Stomach (tissue), 9 donors: ENCODE data around the gene SEMA3F. TPM values are rescaled to one million over a fixed set of nuclear protein-coding genes. Genes with fewer than 3 reads are reported as not detected.

Experiments
- DNase-seq, 2 donors: peaks; one replicate each; pipeline versions ENCODE4 v3.0.0 to v3.0.0-alpha.2; 2013 to 2019
- H3K27ac ChIP-seq, 5 donors: fragments of 200-600 bp in 4 of 5; sonication (generic) in 4 of 5; one replicate each; pipeline ENCODE4 v1.5.1; 2013 to 2019; ENCODE audit warnings: mild to moderate bottlenecking in 1 of 5, moderate library complexity in 1 of 5
- H3K27me3 ChIP-seq, 3 donors: fragments of 200-600 bp; sonication (generic); one replicate each; pipeline ENCODE4 v1.5.1; 2017 to 2019; ENCODE audit warnings: mixed run types in 1 of 3
- H3K36me3 ChIP-seq, 4 donors: fragments of 200-600 bp; sonication (generic); 1 replicate in 3 of 4; 2 replicates in 1 of 4; pipeline ENCODE4 v1.5.1; 2016 to 2019
- H3K4me1 ChIP-seq, 4 donors: fragments of 200-600 bp; sonication (generic); one replicate each; pipeline ENCODE4 v1.5.1; 2016 to 2019
- H3K4me3 ChIP-seq, 4 donors: fragments of 200-600 bp; sonication (generic) in 3 of 4; one replicate each; pipeline ENCODE4 v1.5.1; 2016 to 2019; ENCODE audit warnings: mild to moderate bottlenecking in 1 of 4
- H3K9me3 ChIP-seq, 4 donors: fragments of 200-600 bp; sonication (generic); one replicate each; pipeline ENCODE4 v1.5.1; 2016 to 2019
- EP300 ChIP-seq: sonication (generic); formaldehyde crosslinking; IDR thresholded peaks from one replicate; pipeline ENCODE4 v1.6.1; 2017; ENCODE audit warnings: antibody characterized with exemption
- POLR2A ChIP-seq, 4 donors: fragments of 450-650 bp; IDR thresholded peaks; one replicate each; pipeline ENCODE4 v1.6.1; 2016; ENCODE audit warnings: antibody characterized with exemption in 4 of 4, control low read depth in 2 of 4, mild to moderate bottlenecking in 1 of 4, moderate library complexity in 1 of 4
- POLR2AphosphoS5 ChIP-seq, 3 donors: sonication (generic); formaldehyde crosslinking; IDR thresholded peaks; one replicate each; pipeline ENCODE4 v1.6.1; 2016; ENCODE audit warnings: antibody characterized with exemption in 3 of 3
- WGBS, 5 donors: extraction: QIAGEN DNeasy Blood & Tissue Kit in 3 of 5; methylation state at CpG; one replicate each; pipeline versions ENCODE4 v1.1.5 to v1.1.7; 2013 to 2018; 5-methylcytosine and 5-hydroxymethylcytosine counted together
- intact Hi-C: fragments of 100-400 bp; cut with DNase I; formaldehyde crosslinking; loops from one replicate; pipeline ENCODE4 v1.15.1; 2023; ENCODE audit warnings: low total_unique reads
- polyA plus RNA-seq, 3 donors: library from polyadenylated mRNA; stranded (reverse); fragments of 200-250 nt; gene quantifications; one replicate each; pipeline ENCODE4 v1.2.3, GENCODE V29; 2013
- total RNA-seq, 5 donors: library from RNA; depleted of rRNA; stranded (reverse); fragments of >200 nt; gene quantifications; one replicate each; pipeline versions ENCODE4 v1.1.0 to v1.2.3, GENCODE V29; 2014 to 2016
- TF ChIP-seq, protein P1 (sequence below), 7 experiments: fragments of 450-650 bp in 4 of 7; fragments of 200-600 bp in 3 of 7; sonication (generic) in 3 of 7; IDR thresholded peaks; one replicate each; pipeline ENCODE4 v1.5.1; 2016 to 2019; ENCODE audit warnings: antibody characterized with exemption in 7 of 7, control low read depth in 2 of 7, mild to moderate bottlenecking in 1 of 7
- donor health status: healthy with polysubstance abuse.
- donor health status: Bipolar disorder and iron deficiency.
- donor health status: healthy.

SEMA3F gene
- total and polyA plus RNA-seq, 8 donors: 8.9 to 34.5 (median 22.9) TPM

- no peak overlapping the region for H3K4me3 ChIP-seq
- no peak for DNase-seq
- no peaks in the 10 kb centered on the region for H3K27me3 ChIP-seq
- peaks cover 0 to 18% (median 13%) of the 10 kb centered on the region in 4 donors for H3K4me1 ChIP-seq
- 81 to 94% (median 87%) methylated on average over 3 of the region's 3 CpGs for WGBS, 5 donors
- intact Hi-C loops: no loop called here
- TF ChIP-seq POLR2A (IDR thresholded peaks at IDR 0.05): no peak
- TF ChIP-seq POLR2AphosphoS5 (IDR thresholded peaks at IDR 0.05): no peak
- TF ChIP-seq, protein P1, sequence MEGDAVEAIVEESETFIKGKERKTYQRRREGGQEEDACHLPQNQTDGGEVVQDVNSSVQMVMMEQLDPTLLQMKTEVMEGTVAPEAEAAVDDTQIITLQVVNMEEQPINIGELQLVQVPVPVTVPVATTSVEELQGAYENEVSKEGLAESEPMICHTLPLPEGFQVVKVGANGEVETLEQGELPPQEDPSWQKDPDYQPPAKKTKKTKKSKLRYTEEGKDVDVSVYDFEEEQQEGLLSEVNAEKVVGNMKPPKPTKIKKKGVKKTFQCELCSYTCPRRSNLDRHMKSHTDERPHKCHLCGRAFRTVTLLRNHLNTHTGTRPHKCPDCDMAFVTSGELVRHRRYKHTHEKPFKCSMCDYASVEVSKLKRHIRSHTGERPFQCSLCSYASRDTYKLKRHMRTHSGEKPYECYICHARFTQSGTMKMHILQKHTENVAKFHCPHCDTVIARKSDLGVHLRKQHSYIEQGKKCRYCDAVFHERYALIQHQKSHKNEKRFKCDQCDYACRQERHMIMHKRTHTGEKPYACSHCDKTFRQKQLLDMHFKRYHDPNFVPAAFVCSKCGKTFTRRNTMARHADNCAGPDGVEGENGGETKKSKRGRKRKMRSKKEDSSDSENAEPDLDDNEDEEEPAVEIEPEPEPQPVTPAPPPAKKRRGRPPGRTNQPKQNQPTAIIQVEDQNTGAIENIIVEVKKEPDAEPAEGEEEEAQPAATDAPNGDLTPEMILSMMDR (IDR thresholded peaks at IDR 0.05): no peak
- no peak for TF ChIP-seq EP300
- H3K36me3 ChIP-seq: no peaks in the 10 kb centered on the region
- H3K9me3 ChIP-seq: no peaks in the 10 kb centered on the region
- no peak overlapping the region for H3K27ac ChIP-seq
Observed at GRCh38 chr3:50146316-50146901, 8.7 kb upstream of the SEMA3F start.

- Histone ChIP-seq H3K4me3 (no peak overlapping the region), H3K27me3 (no peaks in the 10 kb centered on the region), H3K4me1 (peaks cover 0 to 23% (median 17%) of the 10 kb centered on the region in 4 donors), H3K27ac (no peak overlapping the region), H3K36me3 (no peaks in the 10 kb centered on the region), H3K9me3 (no peaks in the 10 kb centered on the region)
- no peak for DNase-seq
- WGBS, 5 donors: 85 to 95% (median 89%) methylated on average over 5 to 7 of the region's 7 CpGs
- intact Hi-C loops: no loop called here
- no peak for TF ChIP-seq EP300
- TF ChIP-seq POLR2A (IDR thresholded peaks at IDR 0.05): no peak
- TF ChIP-seq, protein P1 (IDR thresholded peaks at IDR 0.05): no peak
Observed at GRCh38 chr3:50147016-50147415, 8.1 kb upstream of the SEMA3F start.

GRCh38 chr3:50147447-50147846 lies 7.7 kb upstream of the SEMA3F start:
- TF ChIP-seq POLR2AphosphoS5 (IDR thresholded peaks at IDR 0.05): no peak
- TF ChIP-seq, protein P1 (IDR thresholded peaks at IDR 0.05): no peak
- TF ChIP-seq POLR2A (IDR thresholded peaks at IDR 0.05): no peak
- no peak overlapping the region for H3K27ac ChIP-seq
- H3K4me1 ChIP-seq: peaks cover 0 to 24% (median 17%) of the 10 kb centered on the region in 4 donors
- DNase-seq: no peak
- 73 to 92% (median 86%) methylated on average over 2 of the region's 2 CpGs for WGBS, 5 donors
- no peaks in the 10 kb centered on the region for H3K9me3 ChIP-seq
- H3K27me3 ChIP-seq: no peaks in the 10 kb centered on the region
- H3K36me3 ChIP-seq: no peaks in the 10 kb centered on the region
- H3K4me3 ChIP-seq: no peak overlapping the region
- intact Hi-C loops: no loop called here

GRCh38 chr3:50147861-50148260 lies 7.3 kb upstream of the SEMA3F start:
- H3K27ac ChIP-seq: no peak overlapping the region
- DNase-seq: no peak
- no peak overlapping the region for H3K4me3 ChIP-seq
- H3K36me3 ChIP-seq: no peaks in the 10 kb centered on the region
- H3K4me1 ChIP-seq: peaks cover 0 to 24% (median 17%) of the 10 kb centered on the region in 4 donors
- H3K27me3 ChIP-seq: no peaks in the 10 kb centered on the region
- 64 to 77% (median 69%) methylated on average over 2 to 6 of the region's 6 CpGs for WGBS, 5 donors
- no peaks in the 10 kb centered on the region for H3K9me3 ChIP-seq
- intact Hi-C loops: no loop called here
- TF ChIP-seq EP300 (no peak), POLR2A (IDR thresholded peaks at IDR 0.05) (no peak), POLR2AphosphoS5 (IDR thresholded peaks at IDR 0.05) (no peak)
- TF ChIP-seq, protein P1 (IDR thresholded peaks at IDR 0.05): no peak
